GM19240 (cell line): ENCODE data around the gene MYBPC2.
A peak's percentile ranks its signal among the peaks of the same experiment; 100 is the strongest.

ENCODE experiments used
- DNase-seq: peaks from one replicate; pipeline ENCODE4 v3.0.0; 2011; ENCODE audit warnings: low spot score; ENCODE audit not compliant: insufficient read length

MYBPC2 gene

GRCh38 chr19:50498219-50499056 lies 65.7 kb downstream of the MYBPC2 start:
- DNase-seq: no peak

GRCh38 chr19:50500060-50500752 lies 67.5 kb downstream of the MYBPC2 start:
- no peak for DNase-seq

GRCh38 chr19:50500753-50501151 lies 68.1 kb downstream of the MYBPC2 start:
- no peak for DNase-seq

- DNase-seq: no peak
These were observed 68.5 kb downstream of the MYBPC2 start for GRCh38 chr19:50501186-50501567.

- no peak for DNase-seq
These were observed 69.1 kb downstream of the MYBPC2 start for GRCh38 chr19:50501568-50502475.

GRCh38 chr19:50505856-50506611 lies 73.3 kb downstream of the MYBPC2 start:
- no peak for DNase-seq

GRCh38 chr19:50506700-50507099 lies 74.0 kb downstream of the MYBPC2 start:
- DNase-seq: no peak

GRCh38 chr19:50507376-50507775 lies 74.7 kb downstream of the MYBPC2 start:
- no peak for DNase-seq

GRCh38 chr19:50508843-50509190 lies 76.1 kb downstream of the MYBPC2 start:
- no peak for DNase-seq

- no peak for DNase-seq
These were observed 76.7 kb downstream of the MYBPC2 start for GRCh38 chr19:50509366-50509765.

GRCh38 chr19:50510121-50510670 lies 77.5 kb downstream of the MYBPC2 start:
- DNase-seq: no peak

GRCh38 chr19:50510700-50511068 lies 78.0 kb downstream of the MYBPC2 start:
- no peak for DNase-seq

- peak; percentile 100 for DNase-seq
These were observed 78.6 kb downstream of the MYBPC2 start, which contains the start of gene JOSD2 for GRCh38 chr19:50511069-50511822. TSS of gene JOSD2 (minus strand) at chr19:50511191. CDS start at chr19:50510431, 760 bp downstream.

- DNase-seq: no peak
These were observed 79.7 kb downstream of the MYBPC2 start for GRCh38 chr19:50512112-50512998.

GRCh38 chr19:50512999-50513745 lies 80.5 kb downstream of the MYBPC2 start:
- DNase-seq: no peak

GRCh38 chr19:50513746-50514345 lies 81.2 kb downstream of the MYBPC2 start, which contains the start of gene ASPDH:
TSS of gene ASPDH (minus strand) at chr19:50513913. CDS start at chr19:50513823, 90 bp downstream.
- DNase-seq: no peak

- DNase-seq: no peak
These were observed 81.9 kb downstream of the MYBPC2 start for GRCh38 chr19:50514346-50515167.
